Skin of body (tissue), 3 donors: ENCODE measurements around the gene AKAP8L. TPM values are rescaled to one million over a fixed set of nuclear protein-coding genes. Genes with fewer than 3 reads are reported as not detected.
"Not testable (repeated sequence)": the region's sequence is repeated elsewhere in the genome, so short reads cannot be mapped to it uniquely, and the experiment has no call there.

Experiments
- DNase-seq: peaks from one replicate; lab custom pipeline; 2025; lab: John Stamatoyannopoulos, UW
- small RNA-seq: library from RNA; depleted of rRNA; stranded (forward); fragments of <200 nt; gene quantifications from one replicate; pipeline ENCODE3, GENCODE V24; 2014; ENCODE audit warnings: low replicate concordance
- total RNA-seq: library from RNA; depleted of rRNA; stranded (reverse); fragments of >200 nt; gene quantifications from one replicate; pipeline ENCODE4 v1.2.3, GENCODE V29; 2014

AKAP8L gene
- total RNA-seq, 1 donor from 2014 or later, result 57.1 TPM

- DNase-seq, result not testable (repeated sequence)
Observed at GRCh38 chr19:15360015-15360414, 58.8 kb downstream of the AKAP8L start.

GRCh38 chr19:15358918-15359317, 59.9 kb downstream of the AKAP8L start:
- DNase-seq, result no peak

GRCh38 chr19:15357906-15358305, 60.9 kb downstream of the AKAP8L start:
- DNase-seq, result no peak

- DNase-seq, result no peak
Observed at GRCh38 chr19:15354566-15355296, 64.1 kb downstream of the AKAP8L start.

GRCh38 chr19:15353908-15354307, 64.9 kb downstream of the AKAP8L start:
- no peak for DNase-seq

- not testable (repeated sequence) for DNase-seq
Observed at GRCh38 chr19:15352535-15352934, 66.3 kb downstream of the AKAP8L start.

GRCh38 chr19:15341328-15341727, 77.5 kb downstream of the AKAP8L start:
- not testable (repeated sequence) for DNase-seq

- DNase-seq, result no peak
Observed at GRCh38 chr19:15340086-15340485, 78.7 kb downstream of the AKAP8L start.

- no peak for DNase-seq
Observed at GRCh38 chr19:15337202-15337601, 81.6 kb downstream of the AKAP8L start.

- DNase-seq, result not testable (repeated sequence)
Observed at GRCh38 chr19:15335992-15336391, 82.8 kb downstream of the AKAP8L start.

- DNase-seq, result peak; percentile 39
Observed at GRCh38 chr19:15332311-15332996, 86.3 kb downstream of the AKAP8L start, which contains the start of gene BRD4. BRD4 (minus strand) TSS chr19:15332539; CDS start chr19:15273099, 59,440 bp downstream.

GRCh38 chr19:15331419-15332310, 87.1 kb downstream of the AKAP8L start:
- no peak for DNase-seq

GRCh38 chr19:15330801-15331418, 87.9 kb downstream of the AKAP8L start:
- no peak for DNase-seq

Small RNA genes lying within 50 kb of the gene (small RNA-seq; reads per million reads assigned to genes)
- not detected for gene AC005776.1
- gene MIR1470, result not detected

Other genes starting within 250 kb of the AKAP8L start
- 69.0 TPM for gene NOTCH3, start 218.0 kb downstream of the AKAP8L start, total RNA-seq
- gene EPHX3, start 186.5 kb downstream of the AKAP8L start, total RNA-seq, result 5.0 TPM
- 23.1 TPM for gene BRD4, start 86.4 kb downstream of the AKAP8L start, total RNA-seq
- gene AKAP8, start 39.2 kb downstream of the AKAP8L start, total RNA-seq, result 12.8 TPM
- gene WIZ, start 31.0 kb upstream of the AKAP8L start, total RNA-seq, result 11.5 TPM
- 0.99 TPM for gene RASAL3, start 45.6 kb upstream of the AKAP8L start, total RNA-seq
- gene PGLYRP2, start 60.5 kb upstream of the AKAP8L start, total RNA-seq, result 1.1 TPM
- 15.2 TPM for gene CYP4F22, start 89.5 kb upstream of the AKAP8L start, total RNA-seq
- 1.8 TPM for gene CYP4F8, start 196.2 kb upstream of the AKAP8L start, total RNA-seq
- gene CYP4F3, start 221.9 kb upstream of the AKAP8L start, total RNA-seq, result 2.7 TPM